Activated CD8-positive, alpha-beta memory T cell treated with anti-CD3 and anti-CD28 coated beads for 48 hours (primary cell): ENCODE results near the gene NEK2.
"Not testable (repeated sequence)": the region's sequence is repeated elsewhere in the genome, so short reads cannot be mapped to it uniquely, and the experiment has no call there.

Experiments
- DNase-seq, 3 experiments: peaks; one replicate each; pipeline ENCODE4 v3.0.0-alpha.2; 2020; ENCODE audit warnings: low read depth in 2 of 3, low spot score in 2 of 3

Gene NEK2

GRCh38 chr1:211652371-211652770 is 23.1 kb downstream of the NEK2 start:
- DNase-seq: no peak

GRCh38 chr1:211650904-211651303 is 24.5 kb downstream of the NEK2 start:
- no peak for DNase-seq

GRCh38 chr1:211648980-211649934 is 26.2 kb downstream of the NEK2 start:
- no peak for DNase-seq

GRCh38 chr1:211648336-211648735 is 27.1 kb downstream of the NEK2 start:
- DNase-seq: no peak

- no peak for DNase-seq
Measured at GRCh38 chr1:211647711-211648121, 27.7 kb downstream of the NEK2 start.

- DNase-seq: no peak
Measured at GRCh38 chr1:211646566-211646965, 28.9 kb downstream of the NEK2 start.

- not testable (repeated sequence) for DNase-seq
Measured at GRCh38 chr1:211645601-211646000, 29.8 kb downstream of the NEK2 start.

GRCh38 chr1:211644653-211645052 is 30.8 kb downstream of the NEK2 start:
- DNase-seq: no peak

GRCh38 chr1:211643324-211644212 is 31.9 kb downstream of the NEK2 start:
- DNase-seq: no peak

GRCh38 chr1:211642870-211643269 is 32.6 kb downstream of the NEK2 start:
- DNase-seq: no peak

GRCh38 chr1:211641942-211642341 is 33.5 kb downstream of the NEK2 start:
- DNase-seq: no peak

GRCh38 chr1:211641044-211641800 is 34.2 kb downstream of the NEK2 start:
- DNase-seq: no peak

- DNase-seq: no peak
Measured at GRCh38 chr1:211640301-211640630, 35.2 kb downstream of the NEK2 start.

- DNase-seq: no peak
Measured at GRCh38 chr1:211639475-211640300, 35.7 kb downstream of the NEK2 start.

- DNase-seq: no peak
Measured at GRCh38 chr1:211638689-211639101, 36.7 kb downstream of the NEK2 start.

GRCh38 chr1:211638246-211638645 is 37.2 kb downstream of the NEK2 start:
- DNase-seq: no peak

- DNase-seq: no peak
Measured at GRCh38 chr1:211637066-211637465, 38.4 kb downstream of the NEK2 start.

- DNase-seq: not testable (repeated sequence)
Measured at GRCh38 chr1:211636575-211637029, 38.8 kb downstream of the NEK2 start.

GRCh38 chr1:211635597-211636205 is 39.7 kb downstream of the NEK2 start:
- DNase-seq: no peak

GRCh38 chr1:211634931-211635330 is 40.5 kb downstream of the NEK2 start:
- no peak for DNase-seq
